Ishikawa (cell line): Measurements from ENCODE around the gene RAD23B.

Source experiments
- CEBPB ChIP-seq: IDR thresholded peaks from 2 replicates; pipeline ENCODE4 v1.6.1; 2012
- CREB1 ChIP-seq: IDR thresholded peaks from 2 replicates; pipeline ENCODE4 v1.6.1; 2012; ENCODE audit warnings: low read depth
- EGR1 ChIP-seq: IDR thresholded peaks from 2 replicates; pipeline ENCODE4 v1.6.1; 2012
- EP300 ChIP-seq: IDR thresholded peaks from 2 replicates; pipeline ENCODE4 v1.6.1; 2012; ENCODE audit warnings: borderline replicate concordance
- FOXM1 ChIP-seq: IDR thresholded peaks from 2 replicates; pipeline ENCODE4 v1.6.1; 2012; ENCODE audit warnings: low read depth, borderline replicate concordance
- NFIC ChIP-seq: IDR thresholded peaks from 2 replicates; pipeline ENCODE4 v1.6.1; 2012
- RAD21 ChIP-seq: IDR thresholded peaks from 2 replicates; pipeline ENCODE4 v1.6.1; 2012; ENCODE audit warnings: low read depth
- TCF12 ChIP-seq: IDR thresholded peaks from 2 replicates; pipeline ENCODE4 v1.6.1; 2012; ENCODE audit warnings: low read depth
- YY1 ChIP-seq: IDR thresholded peaks from 2 replicates; pipeline ENCODE4 v1.6.1; 2012; ENCODE audit warnings: low read depth
- TF ChIP-seq, protein P1 (sequence below): IDR thresholded peaks from 2 replicates; pipeline ENCODE4 v1.6.1; 2012; ENCODE audit warnings: low read depth, mild to moderate bottlenecking
- TF ChIP-seq, protein P2 (sequence below): IDR thresholded peaks from 2 replicates; pipeline ENCODE4 v1.6.1; 2012

DNA sequence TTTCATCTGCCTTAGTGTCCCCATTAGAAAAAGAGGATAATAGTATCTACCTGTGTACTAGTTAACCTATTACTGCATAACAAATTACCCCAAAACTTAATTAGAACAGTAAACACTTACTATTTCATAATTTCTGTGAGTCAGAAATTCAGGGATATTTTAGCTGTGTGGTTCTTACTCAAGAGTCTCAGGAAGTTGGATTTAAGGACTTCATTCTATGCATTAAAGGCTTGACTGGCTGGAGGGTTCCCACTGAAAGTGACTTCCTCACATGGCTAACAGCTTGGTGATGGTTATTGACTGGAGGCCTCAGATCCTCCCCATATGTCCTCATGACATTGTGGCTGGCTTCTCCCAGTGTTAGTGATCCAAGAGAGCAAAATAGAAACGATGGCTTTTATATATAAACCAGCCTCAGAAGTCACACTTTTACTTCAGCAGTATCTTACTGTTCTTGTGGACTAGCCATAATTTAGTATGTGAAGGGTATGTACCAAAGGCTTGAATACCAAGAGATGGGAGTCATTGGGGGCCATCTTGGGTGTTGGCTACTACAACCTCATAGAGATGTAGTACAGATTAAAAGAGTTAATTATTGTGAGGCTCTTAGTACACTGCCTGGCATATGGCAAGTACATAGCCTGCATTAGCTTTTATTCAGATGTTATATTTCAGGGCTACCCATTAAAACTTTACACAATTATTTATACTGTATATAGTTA, 9.9 kb downstream of the RAD23B start:
- TF ChIP-seq RAD21 (no peak), TCF12 (no peak), CEBPB (no peak), EGR1 (no peak), YY1 (no peak), EP300 (no peak), FOXM1 (no peak), NFIC (no peak), CREB1 (no peak)
- TF ChIP-seq, protein P1, sequence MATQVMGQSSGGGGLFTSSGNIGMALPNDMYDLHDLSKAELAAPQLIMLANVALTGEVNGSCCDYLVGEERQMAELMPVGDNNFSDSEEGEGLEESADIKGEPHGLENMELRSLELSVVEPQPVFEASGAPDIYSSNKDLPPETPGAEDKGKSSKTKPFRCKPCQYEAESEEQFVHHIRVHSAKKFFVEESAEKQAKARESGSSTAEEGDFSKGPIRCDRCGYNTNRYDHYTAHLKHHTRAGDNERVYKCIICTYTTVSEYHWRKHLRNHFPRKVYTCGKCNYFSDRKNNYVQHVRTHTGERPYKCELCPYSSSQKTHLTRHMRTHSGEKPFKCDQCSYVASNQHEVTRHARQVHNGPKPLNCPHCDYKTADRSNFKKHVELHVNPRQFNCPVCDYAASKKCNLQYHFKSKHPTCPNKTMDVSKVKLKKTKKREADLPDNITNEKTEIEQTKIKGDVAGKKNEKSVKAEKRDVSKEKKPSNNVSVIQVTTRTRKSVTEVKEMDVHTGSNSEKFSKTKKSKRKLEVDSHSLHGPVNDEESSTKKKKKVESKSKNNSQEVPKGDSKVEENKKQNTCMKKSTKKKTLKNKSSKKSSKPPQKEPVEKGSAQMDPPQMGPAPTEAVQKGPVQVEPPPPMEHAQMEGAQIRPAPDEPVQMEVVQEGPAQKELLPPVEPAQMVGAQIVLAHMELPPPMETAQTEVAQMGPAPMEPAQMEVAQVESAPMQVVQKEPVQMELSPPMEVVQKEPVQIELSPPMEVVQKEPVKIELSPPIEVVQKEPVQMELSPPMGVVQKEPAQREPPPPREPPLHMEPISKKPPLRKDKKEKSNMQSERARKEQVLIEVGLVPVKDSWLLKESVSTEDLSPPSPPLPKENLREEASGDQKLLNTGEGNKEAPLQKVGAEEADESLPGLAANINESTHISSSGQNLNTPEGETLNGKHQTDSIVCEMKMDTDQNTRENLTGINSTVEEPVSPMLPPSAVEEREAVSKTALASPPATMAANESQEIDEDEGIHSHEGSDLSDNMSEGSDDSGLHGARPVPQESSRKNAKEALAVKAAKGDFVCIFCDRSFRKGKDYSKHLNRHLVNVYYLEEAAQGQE, result no peak
- TF ChIP-seq, protein P2, sequence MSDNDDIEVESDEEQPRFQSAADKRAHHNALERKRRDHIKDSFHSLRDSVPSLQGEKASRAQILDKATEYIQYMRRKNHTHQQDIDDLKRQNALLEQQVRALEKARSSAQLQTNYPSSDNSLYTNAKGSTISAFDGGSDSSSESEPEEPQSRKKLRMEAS, result no peak
